Endodermal cell (in vitro differentiated cells): ENCODE data around the gene RHOH. TPM values are rescaled to one million over a fixed set of nuclear protein-coding genes. Genes with fewer than 3 reads are reported as not detected.

Experiments
- DNase-seq: peaks from one replicate; pipeline ENCODE4 v3.0.0-alpha.2; 2017
- H3K27ac ChIP-seq: 2 replicates; pipeline ENCODE4 v1.5.1; 2013; ENCODE audit warnings: mild to moderate bottlenecking, low read depth, low read length, moderate library complexity
- H3K27me3 ChIP-seq: 2 replicates; pipeline ENCODE4 v1.6.1; 2013; ENCODE audit warnings: mild to moderate bottlenecking, low read length, moderate library complexity; ENCODE audit not compliant: insufficient read depth, control insufficient read depth, poor library complexity, severe bottlenecking
- H3K36me3 ChIP-seq: 2 replicates; pipeline ENCODE4 v1.7.0; 2013; ENCODE audit warnings: mild to moderate bottlenecking, low read length, moderate library complexity; ENCODE audit not compliant: control insufficient read depth, insufficient read depth
- H3K4me1 ChIP-seq: one replicate; pipeline ENCODE4 v1.7.0; 2013; ENCODE audit warnings: low read length; ENCODE audit not compliant: control insufficient read depth, insufficient read depth
- H3K4me3 ChIP-seq: 2 replicates; pipeline ENCODE4 v1.5.1; 2013; ENCODE audit warnings: mild to moderate bottlenecking, low read length, moderate library complexity
- H3K9ac ChIP-seq: 2 replicates; pipeline ENCODE4 v1.6.1; 2013; ENCODE audit warnings: mild to moderate bottlenecking, low read length, moderate library complexity; ENCODE audit not compliant: poor library complexity, severe bottlenecking; ENCODE audit errors: extremely low read depth
- H3K9me3 ChIP-seq: 2 replicates; pipeline ENCODE4 v1.6.1; 2013; ENCODE audit warnings: mild to moderate bottlenecking, low read length, moderate library complexity; ENCODE audit not compliant: control insufficient read depth
- H3K27ac Mint-ChIP-seq: 2 replicates; pipeline ENCODE4 v1.8.0; 2020; ENCODE audit warnings: mixed read lengths
- H3K27me3 Mint-ChIP-seq: 2 replicates; pipeline ENCODE4 v1.8.0; 2021; ENCODE audit warnings: mild to moderate bottlenecking, mixed read lengths; ENCODE audit not compliant: insufficient read depth
- H3K36me3 Mint-ChIP-seq: 2 replicates; pipeline ENCODE4 v1.8.0; 2020; ENCODE audit warnings: low read depth, mixed read lengths
- H3K4me1 Mint-ChIP-seq: 2 replicates; pipeline ENCODE4 v1.8.0; 2020; ENCODE audit warnings: mixed read lengths
- H3K4me3 Mint-ChIP-seq: 2 replicates; pipeline ENCODE4 v1.8.0; 2020; ENCODE audit warnings: mild to moderate bottlenecking, moderate library complexity, mixed read lengths
- H3K9me3 Mint-ChIP-seq: 2 replicates; pipeline ENCODE4 v1.8.0; 2020; ENCODE audit warnings: mild to moderate bottlenecking, mixed read lengths
- CTCF ChIP-seq: fragments of 200-600 bp; sonication (generic); conservative IDR thresholded peaks from 2 replicates; pipeline ENCODE4 v1.5.0; 2021; ENCODE audit warnings: antibody characterized with exemption, mild to moderate bottlenecking
- WGBS, 2 experiments: methylation state at CpG; one replicate each; pipeline versions ENCODE4 v1.1.5 to v1.1.7; 2013; ENCODE audit warnings: missing lambda C conversion rate in 2 of 2, mixed read lengths in 1 of 2; ENCODE audit not compliant: insufficient coverage in 1 of 2, insufficient read length in 1 of 2; 5-methylcytosine and 5-hydroxymethylcytosine counted together
- total RNA-seq, 2 donors: library from RNA; stranded (reverse); fragmentation: NEBNext Ultra II Directional in 1 of 2; extraction: Animal tissue kit (Norgen Biotek cat#: 25700) in 1 of 2; gene quantifications; 2 replicates in 1 of 2; 3 replicates in 1 of 2; pipeline ENCODE4 v1.2.1, GENCODE V29; 2021

The RHOH gene
- total RNA-seq, 2 donors from 2014 or later = 2.9 to 9.4 TPM

GRCh38 chr4:40262861-40263260, 66.0 kb downstream of the RHOH start:
- H3K36me3 Mint-ChIP-seq = peaks cover 8% of the 10 kb centered on the region
- no peak overlapping the region for H3K4me3 Mint-ChIP-seq
- Histone ChIP-seq H3K9me3 (peaks cover 26% of the 10 kb centered on the region), H3K4me3 (peak overlapping the region; percentile 69), H3K4me1 (peaks cover 18% of the 10 kb centered on the region), H3K36me3 (no peaks in the 10 kb centered on the region), H3K9ac (no peak overlapping the region), H3K27ac (no peak overlapping the region), H3K27me3 (no peaks in the 10 kb centered on the region)
- no peak for DNase-seq
- WGBS, 2 experiments = 92 to 94% methylated on average over 2 of the region's 2 CpGs
- no peak overlapping the region for H3K27ac Mint-ChIP-seq
- H3K27me3 Mint-ChIP-seq = no peaks in the 10 kb centered on the region
- H3K4me1 Mint-ChIP-seq = peaks cover 26% of the 10 kb centered on the region
- no peak for TF ChIP-seq CTCF
- H3K9me3 Mint-ChIP-seq = peaks cover 56% of the 10 kb centered on the region

- no peak for TF ChIP-seq CTCF
- Histone ChIP-seq H3K27me3 (no peaks in the 10 kb centered on the region), H3K27ac (peak overlapping the region; percentile 74), H3K4me1 (peaks cover 22% of the 10 kb centered on the region), H3K9me3 (peaks cover 26% of the 10 kb centered on the region), H3K4me3 (no peak overlapping the region), H3K36me3 (no peaks in the 10 kb centered on the region), H3K9ac (no peak overlapping the region)
- no peak for DNase-seq
- 78 to 92% methylated on average over 4 to 6 of the region's 6 CpGs for WGBS, 2 experiments
- Mint-ChIP-seq H3K27me3 (no peaks in the 10 kb centered on the region), H3K27ac (no peak overlapping the region), H3K4me1 (peaks cover 28% of the 10 kb centered on the region), H3K4me3 (no peak overlapping the region), H3K36me3 (peaks cover 7% of the 10 kb centered on the region), H3K9me3 (peaks cover 42% of the 10 kb centered on the region)
Measured at GRCh38 chr4:40264497-40264896, 67.7 kb downstream of the RHOH start.

- Histone ChIP-seq H3K27me3 (no peaks in the 10 kb centered on the region), H3K4me1 (peaks cover 22% of the 10 kb centered on the region), H3K9me3 (peaks cover 21% of the 10 kb centered on the region), H3K36me3 (no peaks in the 10 kb centered on the region), H3K27ac (peak overlapping the region; percentile 74), H3K9ac (no peak overlapping the region), H3K4me3 (no peak overlapping the region)
- H3K4me1 Mint-ChIP-seq = peaks cover 28% of the 10 kb centered on the region
- H3K36me3 Mint-ChIP-seq = peaks cover 4% of the 10 kb centered on the region
- peak; percentile 68 for DNase-seq
- no peak overlapping the region for H3K27ac Mint-ChIP-seq
- H3K9me3 Mint-ChIP-seq = peaks cover 36% of the 10 kb centered on the region
- no peaks in the 10 kb centered on the region for H3K27me3 Mint-ChIP-seq
- no peak for TF ChIP-seq CTCF
- no peak overlapping the region for H3K4me3 Mint-ChIP-seq
- 83 to 90% methylated on average over 10 to 15 of the region's 15 CpGs for WGBS, 2 experiments
Measured at GRCh38 chr4:40264995-40265909, 68.4 kb downstream of the RHOH start.
